Smooth muscle cell (in vitro differentiated cells): ENCODE measurements around the gene PTCD2. TPM values are rescaled to one million over a fixed set of nuclear protein-coding genes. Genes with fewer than 3 reads are reported as not detected.

ENCODE experiments used
- DNase-seq: peaks from one replicate; lab custom pipeline; 2025; ENCODE audit not compliant: unreplicated experiment; lab: John Stamatoyannopoulos, UW
- H2AFZ ChIP-seq: fragments of 200-600 bp; sonication (generic); 2 replicates; pipeline ENCODE4 v1.6.0; 2016; ENCODE audit warnings: antibody characterized with exemption, low read depth, mild to moderate bottlenecking
- H3F3A ChIP-seq: fragments of 200-600 bp; sonication (generic); 2 replicates; pipeline ENCODE4 v1.6.0; 2017; ENCODE audit warnings: antibody characterized with exemption, low read depth
- H3K27ac ChIP-seq: fragments of 200-600 bp; sonication (generic); 2 replicates; pipeline ENCODE4 v1.5.1; 2016; ENCODE audit warnings: low read depth, mild to moderate bottlenecking
- H3K27me3 ChIP-seq: fragments of 200-600 bp; sonication (generic); 2 replicates; pipeline ENCODE4 v1.6.1; 2016; ENCODE audit warnings: low read depth, mild to moderate bottlenecking
- H3K36me3 ChIP-seq: fragments of 200-600 bp; sonication (generic); 2 replicates; pipeline ENCODE4 v1.5.1; 2016; ENCODE audit warnings: low read depth
- H3K4me1 ChIP-seq: fragments of 200-600 bp; sonication (generic); 2 replicates; pipeline ENCODE4 v1.5.1; 2016; ENCODE audit warnings: low read depth
- H3K4me2 ChIP-seq: fragments of 200-600 bp; sonication (generic); 2 replicates; pipeline ENCODE4 v1.6.0; 2016; ENCODE audit warnings: mild to moderate bottlenecking
- H3K4me3 ChIP-seq: fragments of 200-600 bp; sonication (generic); 2 replicates; pipeline ENCODE4 v1.5.1; 2016; ENCODE audit warnings: mild to moderate bottlenecking
- H3K79me2 ChIP-seq: fragments of 200-600 bp; sonication (generic); 2 replicates; pipeline ENCODE4 v1.6.0; 2016; ENCODE audit warnings: low read depth, mild to moderate bottlenecking
- H3K9ac ChIP-seq: fragments of 200-600 bp; sonication (generic); 2 replicates; pipeline ENCODE4 v1.6.0; 2016; ENCODE audit warnings: low read depth
- H3K9me3 ChIP-seq: fragments of 200-600 bp; sonication (generic); replicated peaks from 2 replicates; pipeline ENCODE4 v1.5.1; 2016; ENCODE audit warnings: low read depth
- H4K20me1 ChIP-seq: fragments of 200-600 bp; sonication (generic); 2 replicates; pipeline ENCODE4 v1.6.0; 2016; ENCODE audit warnings: low read depth
- CTCF ChIP-seq: fragments of 200-600 bp; sonication (generic); IDR thresholded peaks from 2 replicates; pipeline ENCODE4 v1.5.1; 2017; ENCODE audit warnings: borderline replicate concordance, mild to moderate bottlenecking, antibody characterized with exemption; ENCODE audit not compliant: insufficient read depth, poor library complexity, severe bottlenecking
- WGBS: methylation state at CpG from one replicate; pipeline ENCODE4 v1.1.7; 2016; ENCODE audit warnings: low lambda C conversion rate; 5-methylcytosine and 5-hydroxymethylcytosine counted together
- polyA plus RNA-seq: library from polyadenylated mRNA; unstranded; fragments of >200 nt; fragmentation: Nextera tagmentation; extraction: Ambion mirVana; gene quantifications from 2 replicates; pipeline ENCODE4 v1.2.1, GENCODE V29; 2016
- total RNA-seq: library from RNA; depleted of rRNA; stranded (reverse); fragments of >200 nt; gene quantifications from 2 replicates; pipeline ENCODE4 v1.2.3, GENCODE V29; 2014

The PTCD2 gene
- total and polyA plus RNA-seq, 2 experiments from 2014 or later: 6.3 to 8.5 TPM

GRCh38 chr5:72298711-72299110 is 21.5 kb upstream of the PTCD2 start:
- no peak overlapping the region for H3K9ac ChIP-seq
- no peaks in the 10 kb centered on the region for H3K9me3 ChIP-seq
- 99% methylated on average over 5 of the region's 5 CpGs for WGBS
- DNase-seq: no peak
- no peak overlapping the region for H2AFZ ChIP-seq
- H3F3A ChIP-seq: no peaks in the 10 kb centered on the region
- peaks cover 28% of the 10 kb centered on the region for H3K4me1 ChIP-seq
- peaks cover 9% of the 10 kb centered on the region for H3K36me3 ChIP-seq
- H3K27ac ChIP-seq: no peak overlapping the region
- H3K27me3 ChIP-seq: no peaks in the 10 kb centered on the region
- no peaks in the 10 kb centered on the region for H4K20me1 ChIP-seq
- no peak overlapping the region for H3K4me2 ChIP-seq
- no peak for TF ChIP-seq CTCF
- H3K4me3 ChIP-seq: no peak overlapping the region
- peaks cover 36% of the 10 kb centered on the region for H3K79me2 ChIP-seq

- H3K9ac ChIP-seq: no peak overlapping the region
- H3K27me3 ChIP-seq: no peaks in the 10 kb centered on the region
- no peaks in the 10 kb centered on the region for H3K9me3 ChIP-seq
- peaks cover 4% of the 10 kb centered on the region for H3K36me3 ChIP-seq
- no peaks in the 10 kb centered on the region for H3F3A ChIP-seq
- no peak overlapping the region for H3K4me3 ChIP-seq
- DNase-seq: no peak
- peaks cover 36% of the 10 kb centered on the region for H3K4me1 ChIP-seq
- H3K27ac ChIP-seq: no peak overlapping the region
- TF ChIP-seq CTCF: no peak
- peaks cover 57% of the 10 kb centered on the region for H3K79me2 ChIP-seq
- H3K4me2 ChIP-seq: no peak overlapping the region
- H2AFZ ChIP-seq: no peak overlapping the region
- no peaks in the 10 kb centered on the region for H4K20me1 ChIP-seq
- 83% methylated on average over 1 of the region's 1 CpG for WGBS
Measured at GRCh38 chr5:72300590-72301339, 19.4 kb upstream of the PTCD2 start.

GRCh38 chr5:72301557-72301956 is 18.6 kb upstream of the PTCD2 start:
- Histone ChIP-seq H3K4me1 (peaks cover 37% of the 10 kb centered on the region), H3K9me3 (no peaks in the 10 kb centered on the region), H3K27ac (no peak overlapping the region), H3F3A (no peaks in the 10 kb centered on the region), H2AFZ (no peak overlapping the region), H3K4me3 (no peak overlapping the region), H3K36me3 (peaks cover 4% of the 10 kb centered on the region), H3K79me2 (peaks cover 65% of the 10 kb centered on the region), H3K9ac (no peak overlapping the region), H4K20me1 (no peaks in the 10 kb centered on the region), H3K27me3 (no peaks in the 10 kb centered on the region), H3K4me2 (no peak overlapping the region)
- no peak for TF ChIP-seq CTCF
- no peak for DNase-seq
- 88% methylated on average over 6 of the region's 6 CpGs for WGBS

GRCh38 chr5:72302171-72302570 is 18.0 kb upstream of the PTCD2 start:
- H3K9ac ChIP-seq: no peak overlapping the region
- DNase-seq: no peak
- H3K36me3 ChIP-seq: peaks cover 3% of the 10 kb centered on the region
- H3K9me3 ChIP-seq: no peaks in the 10 kb centered on the region
- 47% methylated on average over 3 of the region's 3 CpGs for WGBS
- H2AFZ ChIP-seq: no peak overlapping the region
- no peaks in the 10 kb centered on the region for H4K20me1 ChIP-seq
- peaks cover 5% of the 10 kb centered on the region for H3F3A ChIP-seq
- H3K4me3 ChIP-seq: no peak overlapping the region
- no peak for TF ChIP-seq CTCF
- no peak overlapping the region for H3K4me2 ChIP-seq
- peaks cover 68% of the 10 kb centered on the region for H3K79me2 ChIP-seq
- H3K4me1 ChIP-seq: peaks cover 37% of the 10 kb centered on the region
- H3K27me3 ChIP-seq: no peaks in the 10 kb centered on the region
- no peak overlapping the region for H3K27ac ChIP-seq
